ENCODE results near the gene ZBTB16.
A peak's percentile ranks its signal among the peaks of the same experiment; 100 is the strongest.

ZBTB16 gene

DNA sequence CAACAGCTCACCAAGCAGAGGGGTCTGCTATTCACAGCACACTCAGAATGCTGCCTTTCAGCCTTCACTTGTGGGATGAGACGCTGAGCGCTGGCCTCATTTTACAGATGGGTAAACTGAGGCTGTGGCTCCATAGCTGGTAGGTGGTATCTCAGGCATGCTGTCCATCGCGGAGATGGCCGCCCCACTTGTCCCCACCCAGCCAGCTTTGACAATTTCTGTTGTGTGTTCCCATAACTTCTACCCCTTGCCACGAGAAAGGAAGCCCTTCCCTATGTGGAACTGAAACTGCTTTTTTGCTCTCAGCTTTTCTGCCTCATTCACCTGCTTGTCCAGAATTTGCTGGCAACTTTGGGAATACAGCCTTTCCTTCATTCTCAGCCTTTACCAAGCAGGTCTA is 200.6 kb downstream of the ZBTB16 start:
- DNase-seq (ENCODE audit: low spot score): no peak
- in situ Hi-C loops (cut with MboI; ENCODE audit: low pct_unique_long_range_greater_than_20kb, low sequenced_read_pairs, unreplicated experiment): loop anchor here (25.0 kb wide), 2 partner anchors 373 to 448 kb away; partner anchors contain the start of gene USP28
- TF ChIP-seq CTCF (IDR thresholded peaks at IDR 0.05; ENCODE audit: extremely low read depth, insufficient read depth, missing control alignments): no peak

GRCh38 chr11:114260483-114260882 is 201.0 kb downstream of the ZBTB16 start:
- TF ChIP-seq CTCF (IDR thresholded peaks at IDR 0.05; ENCODE audit: extremely low read depth, insufficient read depth, missing control alignments): no peak
- peak; percentile 10 for DNase-seq (ENCODE audit: low spot score)
- in situ Hi-C loops (cut with MboI; ENCODE audit: low pct_unique_long_range_greater_than_20kb, low sequenced_read_pairs, unreplicated experiment): loop anchor here (25.0 kb wide), 2 partner anchors 373 to 448 kb away; partner anchors contain the start of gene USP28

- in situ Hi-C loops (cut with MboI; ENCODE audit: low pct_unique_long_range_greater_than_20kb, low sequenced_read_pairs, unreplicated experiment): loop anchor here (25.0 kb wide), 2 partner anchors 374 to 449 kb away; partner anchors contain the start of gene USP28
- TF ChIP-seq CTCF (IDR thresholded peaks at IDR 0.05; ENCODE audit: extremely low read depth, insufficient read depth, missing control alignments): no peak
- no peak for DNase-seq (ENCODE audit: low spot score)
These were observed 202.3 kb downstream of the ZBTB16 start for GRCh38 chr11:114261791-114262190.

DNA sequence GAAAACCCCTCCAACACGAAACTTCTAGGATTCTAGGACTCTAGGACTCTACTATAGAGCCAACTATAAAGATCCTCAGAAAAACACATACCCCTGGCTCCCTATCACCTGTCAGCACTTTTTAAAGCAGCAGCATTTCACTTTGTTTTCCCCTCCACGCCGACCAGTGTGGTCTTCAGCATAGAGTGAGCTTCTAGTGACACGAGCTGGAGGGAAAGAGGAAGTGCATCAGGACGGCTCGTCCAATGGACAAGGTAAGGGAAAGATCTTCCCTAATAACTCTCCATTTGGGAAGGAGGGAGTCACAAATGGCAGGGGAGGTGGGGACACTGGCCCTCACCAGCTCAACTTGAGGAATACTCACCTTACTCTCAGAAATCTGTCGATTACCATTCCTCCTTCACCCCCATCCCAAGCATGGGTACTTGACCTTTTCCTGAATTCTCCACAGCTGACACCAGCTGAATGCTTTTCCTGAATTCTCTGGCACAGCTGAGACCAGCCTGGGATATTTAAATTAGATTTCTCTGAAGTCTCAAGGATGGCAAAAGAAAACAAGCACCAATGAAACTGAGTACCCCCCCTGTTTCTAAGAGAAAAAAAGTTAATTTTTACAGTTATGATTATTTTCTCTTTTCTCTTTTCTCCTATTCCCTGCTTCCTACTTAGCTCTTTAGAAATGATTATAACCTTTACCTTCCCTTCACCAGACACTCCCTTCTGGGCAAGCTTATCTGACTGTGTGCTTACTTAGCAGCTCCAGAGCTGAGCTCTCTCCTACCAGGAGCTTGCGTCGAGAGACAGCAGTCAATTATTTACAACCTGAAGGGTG is 203.4 kb downstream of the ZBTB16 start:
- in situ Hi-C loops (cut with MboI; ENCODE audit: low pct_unique_long_range_greater_than_20kb, low sequenced_read_pairs, unreplicated experiment): loop anchor here (25.0 kb wide), 2 partner anchors 376 to 451 kb away; partner anchors contain the start of gene USP28
- TF ChIP-seq CTCF (IDR thresholded peaks at IDR 0.05; ENCODE audit: extremely low read depth, insufficient read depth, missing control alignments): peak; percentile 32
- peak; percentile 34 for DNase-seq (ENCODE audit: low spot score)

GRCh38 chr11:114263513-114264170 is 204.1 kb downstream of the ZBTB16 start:
- no peak for DNase-seq (ENCODE audit: low spot score)
- no peak for TF ChIP-seq CTCF (IDR thresholded peaks at IDR 0.05; ENCODE audit: extremely low read depth, insufficient read depth, missing control alignments)
- in situ Hi-C loops (cut with MboI; ENCODE audit: low pct_unique_long_range_greater_than_20kb, low sequenced_read_pairs, unreplicated experiment): loop anchor here (25.0 kb wide), 2 partner anchors 376 to 451 kb away; partner anchors contain the start of gene USP28

DNA sequence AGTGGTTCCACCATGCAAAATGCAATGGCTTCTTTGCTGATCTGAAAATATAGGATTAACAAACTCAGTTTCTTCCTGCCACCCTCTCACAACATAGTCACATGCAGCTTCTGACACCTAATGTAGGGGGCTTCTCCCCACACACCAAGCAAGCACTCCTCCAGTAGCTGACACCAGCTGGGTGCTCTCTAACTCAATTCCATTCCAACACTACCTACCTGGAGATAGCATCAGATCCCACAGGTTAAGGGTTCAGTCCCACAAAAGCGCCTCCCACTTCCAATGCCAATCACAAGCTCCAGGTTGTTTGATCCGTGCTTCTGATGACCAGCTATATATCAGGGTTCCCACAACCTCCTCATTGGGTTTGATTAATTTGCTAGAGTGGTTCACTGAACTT is 204.9 kb downstream of the ZBTB16 start:
- in situ Hi-C loops (cut with MboI; ENCODE audit: low pct_unique_long_range_greater_than_20kb, low sequenced_read_pairs, unreplicated experiment): loop anchor here (25.0 kb wide), 2 partner anchors 377 to 452 kb away; partner anchors contain the start of gene USP28
- no peak for TF ChIP-seq CTCF (IDR thresholded peaks at IDR 0.05; ENCODE audit: extremely low read depth, insufficient read depth, missing control alignments)

More for the DNA sequence above, 204.9 kb downstream of the ZBTB16 start:
- DNase-seq (ENCODE audit: low spot score): no peak
